Mucosa of rectum (tissue), 2 donors: Measurements from ENCODE around the gene SPOUT1.
"Not testable (repeated sequence)": the region's sequence is repeated elsewhere in the genome, so short reads cannot be mapped to it uniquely, and the experiment has no call there.

ENCODE experiments used
- H3K27ac ChIP-seq, 2 donors: one replicate each; pipeline ENCODE4 v1.7.0; 2013; ENCODE audit warnings: inconsistent platforms in 2 of 2, low read depth in 2 of 2, low read length in 2 of 2
- H3K27me3 ChIP-seq, 2 donors: one replicate each; pipeline ENCODE4 v1.7.0; 2013; ENCODE audit warnings: low read length in 2 of 2; ENCODE audit not compliant: control insufficient read depth in 2 of 2, insufficient read depth in 2 of 2
- H3K36me3 ChIP-seq, 2 donors: one replicate each; pipeline ENCODE4 v1.7.0; 2013; ENCODE audit warnings: low read length in 2 of 2; ENCODE audit not compliant: control insufficient read depth in 2 of 2, insufficient read depth in 2 of 2
- H3K4me1 ChIP-seq, 2 donors: one replicate each; pipeline ENCODE4 v1.7.0; 2013; ENCODE audit warnings: low read length in 2 of 2, mild to moderate bottlenecking in 1 of 2; ENCODE audit not compliant: control insufficient read depth in 2 of 2, insufficient read depth in 2 of 2
- H3K4me3 ChIP-seq, 2 donors: one replicate each; pipeline ENCODE4 v1.7.0; 2013; ENCODE audit warnings: low read length in 2 of 2
- H3K9ac ChIP-seq, 2 donors: one replicate each; pipeline ENCODE4 v1.7.0; 2013; ENCODE audit warnings: low read length in 2 of 2, low read depth in 1 of 2, mild to moderate bottlenecking in 1 of 2
- H3K9me3 ChIP-seq, 2 donors: one replicate each; pipeline ENCODE4 v1.7.0; 2013; ENCODE audit warnings: low read length in 2 of 2; ENCODE audit not compliant: control insufficient read depth in 2 of 2
- donor health status: healthy.
- donor health status: Normal muscosa, but diverticular disease.

Gene SPOUT1

GRCh38 chr9:128852646-128853045, 23.1 kb upstream of the SPOUT1 start:
- H3K36me3 ChIP-seq, H3K4me1 ChIP-seq, H3K9ac ChIP-seq, H3K27me3 ChIP-seq, H3K27ac ChIP-seq, H3K4me3 ChIP-seq, H3K9me3 ChIP-seq: not testable (repeated sequence)

GRCh38 chr9:128851779-128852600, 22.4 kb upstream of the SPOUT1 start:
- H3K36me3 ChIP-seq, H3K4me1 ChIP-seq, H3K27me3 ChIP-seq, H3K9ac ChIP-seq, H3K4me3 ChIP-seq, H3K27ac ChIP-seq, H3K9me3 ChIP-seq: not testable (repeated sequence)

- not testable (repeated sequence) for H3K27me3 ChIP-seq
These were observed 21.4 kb upstream of the SPOUT1 start for GRCh38 chr9:128851024-128851423.

GRCh38 chr9:128847803-128848202, 18.2 kb upstream of the SPOUT1 start:
- Histone ChIP-seq H3K4me1 (no peaks in the 10 kb centered on the region), H3K4me3 (no peak overlapping the region), H3K9ac (no peak overlapping the region), H3K27me3 (no peaks in the 10 kb centered on the region), H3K27ac (no peak overlapping the region), H3K36me3 (no peaks in the 10 kb centered on the region), H3K9me3 (no peaks in the 10 kb centered on the region)

More at GRCh38 chr9:128851024-128851423, 21.4 kb upstream of the SPOUT1 start:
- not testable (repeated sequence) for H3K9me3 ChIP-seq, H3K4me3 ChIP-seq, H3K9ac ChIP-seq, H3K4me1 ChIP-seq, H3K27ac ChIP-seq, H3K36me3 ChIP-seq

- Histone ChIP-seq H3K36me3 (no peaks in the 10 kb centered on the region), H3K4me1 (no peaks in the 10 kb centered on the region), H3K4me3 (no peak overlapping the region), H3K27me3 (no peaks in the 10 kb centered on the region), H3K27ac (no peak overlapping the region), H3K9ac (no peak overlapping the region), H3K9me3 (no peaks in the 10 kb centered on the region)
These were observed 17.1 kb upstream of the SPOUT1 start for GRCh38 chr9:128846680-128847030.

- H3K27ac ChIP-seq: no peak overlapping the region
- H3K9ac ChIP-seq: no peak overlapping the region
These were observed 15.8 kb upstream of the SPOUT1 start for GRCh38 chr9:128845186-128845931.

GRCh38 chr9:128843171-128843570, 13.6 kb upstream of the SPOUT1 start:
- not testable (repeated sequence) for H3K4me3 ChIP-seq

More at GRCh38 chr9:128845186-128845931, 15.8 kb upstream of the SPOUT1 start:
- Histone ChIP-seq H3K36me3 (no peaks in the 10 kb centered on the region), H3K4me1 (no peaks in the 10 kb centered on the region), H3K4me3 (no peak overlapping the region), H3K9me3 (no peaks in the 10 kb centered on the region), H3K27me3 (no peaks in the 10 kb centered on the region)

GRCh38 chr9:128841694-128842492, 12.3 kb upstream of the SPOUT1 start:
- Histone ChIP-seq H3K27ac (no peak overlapping the region), H3K9ac (no peak overlapping the region), H3K27me3 (no peaks in the 10 kb centered on the region), H3K4me3 (no peak overlapping the region), H3K9me3 (no peaks in the 10 kb centered on the region), H3K4me1 (no peaks in the 10 kb centered on the region), H3K36me3 (no peaks in the 10 kb centered on the region)

More at GRCh38 chr9:128843171-128843570, 13.6 kb upstream of the SPOUT1 start:
- not testable (repeated sequence) for H3K36me3 ChIP-seq, H3K4me1 ChIP-seq, H3K9ac ChIP-seq, H3K9me3 ChIP-seq, H3K27ac ChIP-seq, H3K27me3 ChIP-seq

GRCh38 chr9:128840524-128840923, 10.9 kb upstream of the SPOUT1 start:
- Histone ChIP-seq H3K27me3 (no peaks in the 10 kb centered on the region), H3K36me3 (no peaks in the 10 kb centered on the region), H3K27ac (no peak overlapping the region), H3K9ac (no peak overlapping the region), H3K9me3 (no peaks in the 10 kb centered on the region), H3K4me1 (no peaks in the 10 kb centered on the region), H3K4me3 (no peak overlapping the region)

- no peaks in the 10 kb centered on the region for H3K4me1 ChIP-seq
- H3K27ac ChIP-seq: no peak overlapping the region
- H3K9ac ChIP-seq: no peak overlapping the region
- H3K4me3 ChIP-seq: no peak overlapping the region
- no peaks in the 10 kb centered on the region for H3K36me3 ChIP-seq
- no peaks in the 10 kb centered on the region for H3K27me3 ChIP-seq
- no peaks in the 10 kb centered on the region for H3K9me3 ChIP-seq
These were observed 8.7 kb upstream of the SPOUT1 start for GRCh38 chr9:128838338-128838737.
